ENCODE measurements around the gene MESD.

MESD gene

GRCh38 chr15:80989518-80990478 lies at the start of gene MESD:
Gene MESD, minus strand, starts transcription at chr15:80989819. Its CDS starts 28 bp downstream, at chr15:80989791.
- peak; percentile 93 for DNase-seq

DNA sequence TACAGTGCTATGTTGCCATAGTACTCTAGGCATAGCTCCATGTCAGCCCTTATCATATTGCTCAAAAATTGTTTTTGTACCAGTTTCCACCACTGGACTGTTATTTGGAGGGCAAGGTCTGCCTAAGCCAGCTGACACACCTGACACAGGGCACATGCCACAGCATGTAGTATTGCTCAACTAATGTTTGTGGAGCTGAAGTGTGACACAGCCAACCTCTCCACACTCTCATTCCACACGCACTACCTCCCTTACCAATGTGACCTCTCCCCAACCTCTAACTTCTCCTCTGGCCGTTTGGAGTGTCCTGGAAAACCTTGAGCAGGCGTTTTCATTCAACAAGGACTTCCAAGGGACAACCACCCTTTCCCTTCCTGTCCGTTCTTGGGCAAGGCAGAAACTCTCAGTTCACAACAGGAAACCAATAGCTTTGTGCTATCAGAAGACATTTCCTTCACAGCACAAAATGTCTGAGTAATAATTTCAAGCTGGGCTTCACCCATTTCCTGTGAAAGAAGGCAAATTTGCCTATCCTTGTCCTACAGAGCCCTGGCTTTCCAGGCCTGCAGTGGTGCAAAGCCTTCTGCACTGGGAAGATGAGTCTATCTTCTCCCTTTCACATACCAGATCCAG lies 49.5 kb upstream of the MESD start:
- no peak for DNase-seq

DNA sequence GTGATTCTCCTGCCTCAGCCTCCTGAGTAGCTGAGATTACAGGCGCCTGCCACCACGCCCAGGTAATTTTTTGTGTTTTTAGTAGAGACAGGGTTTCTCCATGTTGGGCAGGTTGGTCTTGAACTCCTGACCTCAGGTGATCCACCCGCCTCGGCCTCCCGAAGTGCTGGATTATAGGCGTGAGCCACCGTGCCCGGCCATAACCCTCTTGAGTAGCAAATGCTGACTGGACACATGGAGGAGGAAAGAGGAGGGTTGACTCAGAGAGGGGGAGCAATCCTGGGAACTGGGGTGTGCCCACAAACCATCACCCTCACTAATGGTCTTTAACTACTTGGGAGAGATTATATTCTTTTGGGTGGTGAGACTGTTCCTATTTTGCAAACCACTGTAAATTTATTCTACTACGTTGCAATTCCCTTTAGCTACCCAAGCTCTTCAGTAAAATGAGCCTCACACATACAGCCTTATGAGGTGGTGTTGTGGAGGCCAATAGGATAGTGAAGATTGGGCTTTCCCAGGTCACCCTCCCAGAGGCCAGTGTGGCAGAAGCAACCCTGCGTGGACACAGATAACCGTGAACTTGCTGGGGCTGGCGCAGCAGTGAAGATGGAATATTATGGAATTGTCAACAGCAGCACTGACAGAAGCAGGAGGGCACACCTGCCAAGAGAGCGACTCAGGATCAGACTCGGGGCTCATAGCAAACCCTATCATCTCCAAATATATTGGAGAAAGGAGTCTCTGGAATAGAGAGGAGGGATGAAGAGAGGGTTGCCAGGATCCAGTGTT lies 48.5 kb upstream of the MESD start:
- no peak for DNase-seq

GRCh38 chr15:81033508-81033907 lies 43.9 kb upstream of the MESD start:
- DNase-seq: no peak

- DNase-seq: no peak
Measured at GRCh38 chr15:81032818-81033217, 43.2 kb upstream of the MESD start.

GRCh38 chr15:81032355-81032754 lies 42.7 kb upstream of the MESD start:
- no peak for DNase-seq

DNA sequence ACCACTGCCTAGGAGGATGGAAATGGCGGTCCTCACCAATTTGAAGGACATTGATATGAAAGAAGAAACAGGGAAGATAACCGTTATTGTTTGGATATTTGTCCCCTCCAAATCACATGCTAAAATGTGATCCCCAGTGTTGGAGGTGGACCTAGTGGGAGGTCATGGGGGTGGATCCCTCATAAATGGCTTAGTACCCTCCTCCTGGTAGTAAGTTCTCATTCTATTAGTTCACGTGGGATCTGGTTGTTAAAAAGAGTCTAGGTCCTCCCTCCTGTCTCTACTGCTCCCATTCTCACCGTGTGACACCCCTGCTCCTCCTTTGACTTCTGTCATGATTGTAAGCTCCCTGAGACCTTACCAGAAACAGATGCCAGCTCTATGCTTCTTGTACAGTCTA lies 41.6 kb upstream of the MESD start:
- no peak for DNase-seq

DNA sequence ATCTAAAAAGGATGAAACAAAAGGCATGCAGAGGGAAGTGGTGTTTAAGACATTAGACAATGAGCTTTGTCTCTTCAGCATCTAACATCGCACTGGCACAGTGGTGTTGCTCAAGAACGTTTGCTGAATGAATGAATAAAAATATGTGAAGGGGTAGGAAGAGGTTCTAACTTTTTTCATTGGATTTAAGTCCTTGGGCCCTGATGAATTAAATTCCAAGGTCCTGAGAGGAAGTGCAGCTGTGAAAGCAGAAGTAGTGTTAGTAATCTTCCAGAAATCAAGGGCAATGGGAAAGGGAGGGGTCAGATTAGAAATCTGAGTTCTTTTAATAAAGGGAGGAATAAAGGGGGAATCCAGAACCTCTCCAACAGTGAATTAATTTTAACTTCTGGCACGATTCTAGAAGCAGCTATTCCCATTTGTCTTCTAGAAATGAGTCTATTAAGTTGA lies 40.7 kb upstream of the MESD start:
- no peak for DNase-seq

- DNase-seq: no peak
Measured at GRCh38 chr15:81029414-81030300, 40.0 kb upstream of the MESD start.

GRCh38 chr15:81026836-81027599 lies 37.4 kb upstream of the MESD start:
- DNase-seq: no peak

- no peak for DNase-seq
Measured at GRCh38 chr15:81025721-81026370, 36.2 kb upstream of the MESD start.

GRCh38 chr15:81024936-81025335 lies 35.3 kb upstream of the MESD start:
- DNase-seq: no peak

- peak; percentile 10 for DNase-seq
Measured at GRCh38 chr15:81024265-81024872, 34.8 kb upstream of the MESD start.

DNA sequence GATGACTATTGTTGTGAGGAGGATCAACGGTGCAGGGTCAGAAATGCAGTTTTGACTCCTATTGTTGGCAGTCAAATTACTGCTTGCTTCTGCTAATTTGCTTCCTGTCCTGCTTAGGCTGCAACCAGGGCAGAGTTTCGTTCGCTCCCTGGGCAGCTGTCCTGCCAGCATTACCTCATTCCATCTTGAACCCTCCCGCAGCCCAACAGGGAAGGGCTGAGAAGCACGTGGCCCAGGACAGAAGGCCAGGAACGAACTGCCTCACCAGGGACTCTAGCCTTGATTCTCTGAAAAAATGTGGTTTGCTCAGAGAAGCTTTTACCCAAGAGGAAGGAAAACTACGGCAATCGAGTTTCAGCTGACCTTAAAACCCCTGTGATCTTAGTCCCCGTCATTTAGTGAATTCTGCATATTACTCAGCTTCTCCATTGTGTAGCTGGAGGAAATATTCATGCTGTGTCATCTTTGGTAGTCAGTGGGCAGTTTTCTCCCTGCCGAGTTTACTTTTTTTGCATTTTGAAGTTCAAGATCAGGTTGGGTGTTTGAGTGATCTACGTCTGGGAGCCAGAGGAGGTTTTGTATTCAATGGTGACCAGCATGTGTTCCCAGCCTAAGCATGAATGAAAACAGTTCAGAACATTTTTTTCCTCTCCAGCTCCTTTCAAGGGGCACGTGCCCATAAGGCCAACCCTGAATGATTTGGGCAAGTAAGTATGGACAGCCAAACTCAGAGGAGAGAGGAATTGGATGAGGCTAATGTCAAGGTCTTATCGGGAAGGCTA lies 34.1 kb upstream of the MESD start:
- DNase-seq: no peak

- no peak for DNase-seq
Measured at GRCh38 chr15:81021321-81021720, 31.7 kb upstream of the MESD start.

- no peak for DNase-seq
Measured at GRCh38 chr15:81018197-81018596, 28.6 kb upstream of the MESD start.

DNA sequence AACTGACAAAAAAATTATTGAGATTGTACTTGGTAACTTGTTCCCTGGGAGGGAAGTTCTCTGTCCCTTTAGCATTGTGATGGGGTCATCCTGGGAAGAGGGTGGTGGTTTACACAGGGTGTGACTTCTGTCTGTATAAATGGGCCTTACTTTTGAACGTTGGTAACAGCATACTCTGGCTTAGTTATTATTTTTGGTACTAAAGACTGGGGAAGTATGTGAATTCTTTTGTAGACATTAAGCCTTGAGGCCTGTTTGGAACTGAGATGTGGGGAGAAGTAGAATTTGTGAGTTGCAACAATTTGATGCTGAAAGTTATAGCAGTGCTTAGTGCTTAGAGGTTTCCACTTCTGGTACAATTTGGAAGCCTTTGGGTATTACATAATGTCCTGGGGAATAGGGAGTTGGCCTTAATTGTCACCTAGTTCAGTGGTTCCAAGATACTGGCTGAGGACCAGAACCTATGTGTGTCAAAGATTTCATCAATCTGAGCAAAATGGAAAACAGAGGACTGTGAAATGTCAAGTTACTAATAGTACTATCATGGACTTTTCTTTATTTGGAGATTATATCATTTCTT lies 27.0 kb upstream of the MESD start:
- DNase-seq: no peak

GRCh38 chr15:81015621-81016488 lies 26.2 kb upstream of the MESD start:
- DNase-seq: no peak

Measured in NCI-H69 (cell line).